ENCODE measurements around the gene SSX4B. TPM values are rescaled to one million over a fixed set of nuclear protein-coding genes. Genes with fewer than 3 reads are reported as not detected.
"Not testable (repeated sequence)": the region's sequence is repeated elsewhere in the genome, so short reads cannot be mapped to it uniquely, and the experiment has no call there.

SSX4B gene
- total RNA-seq, 4 donors from 2014 or later = not detected

GRCh38 chrX:48451708-48452107, 39.9 kb upstream of the SSX4B start:
- H3K36me3 ChIP-seq = no peaks in the 10 kb centered on the region
- no peak overlapping the region for H3K27ac ChIP-seq
- no peak for DNase-seq (ENCODE audit: low spot score in 2 of 2)
- TF ChIP-seq POLR2A (IDR thresholded peaks at IDR 0.05) = no peak
- TF ChIP-seq CTCF (IDR thresholded peaks at IDR 0.05) = no peak
- TF ChIP-seq EP300 (IDR thresholded peaks at IDR 0.05) = no peak
- H3K27me3 ChIP-seq = no peaks in the 10 kb centered on the region
- H3K9me3 ChIP-seq = peaks cover 0 to 5% (median 0%) of the 10 kb centered on the region in 4 donors
- no peaks in the 10 kb centered on the region for H3K4me1 ChIP-seq
- H3K4me3 ChIP-seq = no peak overlapping the region
- WGBS, 2 donors = 44 to 48% methylated on average over 4 of the region's 4 CpGs

GRCh38 chrX:48450076-48450475, 38.3 kb upstream of the SSX4B start:
- no peak overlapping the region for H3K4me3 ChIP-seq
- DNase-seq (ENCODE audit: low spot score in 2 of 2) = no peak
- H3K36me3 ChIP-seq = no peaks in the 10 kb centered on the region
- peaks cover 0 to 5% (median 0%) of the 10 kb centered on the region in 4 donors for H3K9me3 ChIP-seq
- H3K27ac ChIP-seq = no peak overlapping the region
- no peaks in the 10 kb centered on the region for H3K27me3 ChIP-seq
- TF ChIP-seq CTCF (IDR thresholded peaks at IDR 0.05) = no peak
- TF ChIP-seq POLR2A (IDR thresholded peaks at IDR 0.05) = no peak
- no peak for TF ChIP-seq EP300 (IDR thresholded peaks at IDR 0.05)
- H3K4me1 ChIP-seq = no peaks in the 10 kb centered on the region

GRCh38 chrX:48447201-48447600, 35.4 kb upstream of the SSX4B start:
- H3K27me3 ChIP-seq; H3K27ac ChIP-seq; H3K9me3 ChIP-seq; H3K4me1 ChIP-seq; H3K36me3 ChIP-seq; H3K4me3 ChIP-seq; DNase-seq (ENCODE audit: low spot score in 2 of 2): not testable (repeated sequence)
- WGBS, 2 donors = 90 to 97% methylated on average over 4 to 6 of the region's 6 CpGs

- not testable (repeated sequence) for H3K4me3 ChIP-seq; H3K27me3 ChIP-seq; H3K9me3 ChIP-seq; DNase-seq (ENCODE audit: low spot score in 2 of 2); H3K4me1 ChIP-seq; H3K27ac ChIP-seq; H3K36me3 ChIP-seq
- WGBS, 2 donors = 78 to 90% methylated on average over 8 to 9 of the region's 13 CpGs
Observed at GRCh38 chrX:48433713-48434112, 22.0 kb upstream of the SSX4B start.

GRCh38 chrX:48430166-48430565, 18.4 kb upstream of the SSX4B start:
- WGBS, 2 donors = 67 to 78% methylated on average over 4 of the region's 4 CpGs
- not testable (repeated sequence) for H3K27me3 ChIP-seq; H3K27ac ChIP-seq; H3K36me3 ChIP-seq; H3K4me3 ChIP-seq; DNase-seq (ENCODE audit: low spot score in 2 of 2); H3K9me3 ChIP-seq; H3K4me1 ChIP-seq

GRCh38 chrX:48429606-48430005, 17.8 kb upstream of the SSX4B start:
- 50 to 53% methylated on average over 5 of the region's 5 CpGs for WGBS, 2 donors
- not testable (repeated sequence) for H3K27ac ChIP-seq, H3K4me3 ChIP-seq

GRCh38 chrX:48427027-48427716, 15.4 kb upstream of the SSX4B start:
- H3K4me3 ChIP-seq = not testable (repeated sequence)
- WGBS, 2 donors = no CpG with 5 or more reads among the region's 12 CpGs

More at GRCh38 chrX:48429606-48430005, 17.8 kb upstream of the SSX4B start:
- not testable (repeated sequence) for H3K36me3 ChIP-seq; H3K9me3 ChIP-seq; H3K4me1 ChIP-seq; H3K27me3 ChIP-seq; DNase-seq (ENCODE audit: low spot score in 2 of 2)

GRCh38 chrX:48397825-48398224, 13.9 kb downstream of the SSX4B start:
- H3K4me3 ChIP-seq; H3K9me3 ChIP-seq; H3K27ac ChIP-seq; H3K36me3 ChIP-seq; H3K27me3 ChIP-seq; H3K4me1 ChIP-seq; DNase-seq (ENCODE audit: low spot score in 2 of 2): not testable (repeated sequence)
- 23 to 39% methylated on average over 1 of the region's 1 CpG for WGBS, 2 donors

More at GRCh38 chrX:48427027-48427716, 15.4 kb upstream of the SSX4B start:
- DNase-seq (ENCODE audit: low spot score in 2 of 2); H3K4me1 ChIP-seq; H3K27me3 ChIP-seq; H3K27ac ChIP-seq; H3K36me3 ChIP-seq; H3K9me3 ChIP-seq: not testable (repeated sequence)

- WGBS, 2 donors = 61 to 95% methylated on average over 2 of the region's 2 CpGs
Observed at GRCh38 chrX:48396931-48397330, 14.8 kb downstream of the SSX4B start.

GRCh38 chrX:48383239-48383638, 28.5 kb downstream of the SSX4B start, which contains the start of gene SSX4:
TSS of gene SSX4 (plus strand) at chrX:48383539. CDS start at chrX:48384054, 515 bp downstream.
- not testable (repeated sequence) for H3K36me3 ChIP-seq; H3K4me3 ChIP-seq; DNase-seq (ENCODE audit: low spot score in 2 of 2); H3K9me3 ChIP-seq; H3K4me1 ChIP-seq; H3K27ac ChIP-seq; H3K27me3 ChIP-seq
- WGBS, 2 donors = no CpG with 5 or more reads among the region's 16 CpGs

More at GRCh38 chrX:48396931-48397330, 14.8 kb downstream of the SSX4B start:
- not testable (repeated sequence) for H3K27ac ChIP-seq; H3K4me3 ChIP-seq; DNase-seq (ENCODE audit: low spot score in 2 of 2); H3K36me3 ChIP-seq; H3K4me1 ChIP-seq; H3K9me3 ChIP-seq; H3K27me3 ChIP-seq

- WGBS, 2 donors = no CpG with 5 or more reads among the region's 8 CpGs
- not testable (repeated sequence) for H3K4me1 ChIP-seq; DNase-seq (ENCODE audit: low spot score in 2 of 2)
Observed at GRCh38 chrX:48370408-48370807, 41.4 kb downstream of the SSX4B start.

More at GRCh38 chrX:48370408-48370807, 41.4 kb downstream of the SSX4B start:
- H3K36me3 ChIP-seq, H3K27ac ChIP-seq, H3K4me3 ChIP-seq, H3K27me3 ChIP-seq, H3K9me3 ChIP-seq: not testable (repeated sequence)
